ENCODE measurements around the gene USF2. TPM values are rescaled to one million over a fixed set of nuclear protein-coding genes. Genes with fewer than 3 reads are reported as not detected.

Gene USF2
- total and polyA plus RNA-seq, 10 of the 15 experiments (the other 5 are each of a cell fraction or from before 2014, with no cell fraction given), result 0.56 to 157 (median 65.5) TPM

DNA sequence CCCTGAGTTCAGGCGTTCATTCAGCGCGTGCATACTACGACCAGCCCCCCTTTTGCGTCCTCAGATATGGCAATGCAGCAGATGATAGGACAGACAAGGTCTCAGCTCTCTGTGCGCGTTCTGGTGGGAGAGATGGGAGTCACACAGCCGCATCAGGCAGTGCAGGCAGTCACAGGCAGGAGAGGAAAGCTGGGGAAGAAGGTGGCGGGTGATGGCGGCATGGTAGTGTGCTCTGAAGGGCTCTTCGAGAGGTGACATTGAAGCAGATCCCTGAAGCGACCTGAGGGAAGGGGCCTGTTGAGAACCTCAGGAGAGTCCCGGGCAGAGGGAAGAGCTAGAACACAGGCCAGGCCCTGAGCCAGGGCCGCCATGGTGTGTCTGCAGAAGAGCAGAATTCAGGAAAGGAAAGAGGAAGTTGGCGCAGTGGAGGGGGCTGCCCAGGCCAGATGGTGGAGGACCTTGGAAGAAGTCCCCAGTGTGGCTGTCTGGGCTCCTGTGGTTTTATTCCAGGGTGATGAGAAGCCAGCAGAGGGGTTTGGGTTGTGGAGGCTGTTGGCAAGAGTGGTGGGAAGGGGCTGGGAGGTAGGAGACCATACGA, 3.5 kb downstream of the USF2 start (continued):
- TF ChIP-seq NFYB (IDR thresholded peaks at IDR 0.05; ENCODE audit: insufficient read depth, low read depth, low read length) (no peak), YY1 (IDR thresholded peaks at IDR 0.05; ENCODE audit: low read depth, low read length) (peak; percentile 45; the same call in 1 of the 2 replicates), SMAD1 (IDR thresholded peaks at IDR 0.05; ENCODE audit: low read depth, partially characterized antibody) (no peak), HCFC1 (IDR thresholded peaks at IDR 0.05; ENCODE audit: low read length) (no peak), ATF7 (IDR thresholded peaks at IDR 0.05; ENCODE audit: low read depth) (no peak), JUNB (IDR thresholded peaks at IDR 0.05) (no peak), ZNF687 (IDR thresholded peaks at IDR 0.05) (no peak), RAD51 (IDR thresholded peaks at IDR 0.05) (no peak), IKZF1 (conservative IDR thresholded peaks at IDR 0.05) (peak; percentile 53), SIN3A (IDR thresholded peaks at IDR 0.05; ENCODE audit: low read depth, low read length) (no peak), EED (IDR thresholded peaks at IDR 0.05; ENCODE audit: low read depth) (0 out of 2 replicates have a peak, but pooled peaks have one; percentile 42), MTA2 (IDR thresholded peaks at IDR 0.05; ENCODE audit: low read depth) (no peak), RUNX3 (IDR thresholded peaks at IDR 0.05; ENCODE audit: low read length) (peak; percentile 16; the same call in 1 of the 2 replicates), CHD2 (IDR thresholded peaks at IDR 0.05; ENCODE audit: borderline replicate concordance, low read depth, low read length) (no peak), SPI1 (IDR thresholded peaks at IDR 0.05; ENCODE audit: borderline replicate concordance, insufficient read depth, low read depth, low read length) (peak; percentile 67; the same call in 1 of the 2 replicates), CREB1 (IDR thresholded peaks at IDR 0.05; ENCODE audit: low read depth) (no peak)
- TF ChIP-seq, protein P1, sequence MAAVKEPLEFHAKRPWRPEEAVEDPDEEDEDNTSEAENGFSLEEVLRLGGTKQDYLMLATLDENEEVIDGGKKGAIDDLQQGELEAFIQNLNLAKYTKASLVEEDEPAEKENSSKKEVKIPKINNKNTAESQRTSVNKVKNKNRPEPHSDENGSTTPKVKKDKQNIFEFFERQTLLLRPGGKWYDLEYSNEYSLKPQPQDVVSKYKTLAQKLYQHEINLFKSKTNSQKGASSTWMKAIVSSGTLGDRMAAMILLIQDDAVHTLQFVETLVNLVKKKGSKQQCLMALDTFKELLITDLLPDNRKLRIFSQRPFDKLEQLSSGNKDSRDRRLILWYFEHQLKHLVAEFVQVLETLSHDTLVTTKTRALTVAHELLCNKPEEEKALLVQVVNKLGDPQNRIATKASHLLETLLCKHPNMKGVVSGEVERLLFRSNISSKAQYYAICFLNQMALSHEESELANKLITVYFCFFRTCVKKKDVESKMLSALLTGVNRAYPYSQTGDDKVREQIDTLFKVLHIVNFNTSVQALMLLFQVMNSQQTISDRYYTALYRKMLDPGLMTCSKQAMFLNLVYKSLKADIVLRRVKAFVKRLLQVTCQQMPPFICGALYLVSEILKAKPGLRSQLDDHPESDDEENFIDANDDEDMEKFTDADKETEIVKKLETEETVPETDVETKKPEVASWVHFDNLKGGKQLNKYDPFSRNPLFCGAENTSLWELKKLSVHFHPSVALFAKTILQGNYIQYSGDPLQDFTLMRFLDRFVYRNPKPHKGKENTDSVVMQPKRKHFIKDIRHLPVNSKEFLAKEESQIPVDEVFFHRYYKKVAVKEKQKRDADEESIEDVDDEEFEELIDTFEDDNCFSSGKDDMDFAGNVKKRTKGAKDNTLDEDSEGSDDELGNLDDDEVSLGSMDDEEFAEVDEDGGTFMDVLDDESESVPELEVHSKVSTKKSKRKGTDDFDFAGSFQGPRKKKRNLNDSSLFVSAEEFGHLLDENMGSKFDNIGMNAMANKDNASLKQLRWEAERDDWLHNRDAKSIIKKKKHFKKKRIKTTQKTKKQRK (IDR thresholded peaks at IDR 0.05; ENCODE audit: low read depth, low read length), result no peak
- TF ChIP-seq, protein P2, sequence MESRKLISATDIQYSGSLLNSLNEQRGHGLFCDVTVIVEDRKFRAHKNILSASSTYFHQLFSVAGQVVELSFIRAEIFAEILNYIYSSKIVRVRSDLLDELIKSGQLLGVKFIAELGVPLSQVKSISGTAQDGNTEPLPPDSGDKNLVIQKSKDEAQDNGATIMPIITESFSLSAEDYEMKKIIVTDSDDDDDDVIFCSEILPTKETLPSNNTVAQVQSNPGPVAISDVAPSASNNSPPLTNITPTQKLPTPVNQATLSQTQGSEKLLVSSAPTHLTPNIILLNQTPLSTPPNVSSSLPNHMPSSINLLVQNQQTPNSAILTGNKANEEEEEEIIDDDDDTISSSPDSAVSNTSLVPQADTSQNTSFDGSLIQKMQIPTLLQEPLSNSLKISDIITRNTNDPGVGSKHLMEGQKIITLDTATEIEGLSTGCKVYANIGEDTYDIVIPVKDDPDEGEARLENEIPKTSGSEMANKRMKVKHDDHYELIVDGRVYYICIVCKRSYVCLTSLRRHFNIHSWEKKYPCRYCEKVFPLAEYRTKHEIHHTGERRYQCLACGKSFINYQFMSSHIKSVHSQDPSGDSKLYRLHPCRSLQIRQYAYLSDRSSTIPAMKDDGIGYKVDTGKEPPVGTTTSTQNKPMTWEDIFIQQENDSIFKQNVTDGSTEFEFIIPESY (IDR thresholded peaks at IDR 0.05), result 0 out of 2 replicates have a peak, but pooled peaks have one; percentile 57
- TF ChIP-seq, protein P3, sequence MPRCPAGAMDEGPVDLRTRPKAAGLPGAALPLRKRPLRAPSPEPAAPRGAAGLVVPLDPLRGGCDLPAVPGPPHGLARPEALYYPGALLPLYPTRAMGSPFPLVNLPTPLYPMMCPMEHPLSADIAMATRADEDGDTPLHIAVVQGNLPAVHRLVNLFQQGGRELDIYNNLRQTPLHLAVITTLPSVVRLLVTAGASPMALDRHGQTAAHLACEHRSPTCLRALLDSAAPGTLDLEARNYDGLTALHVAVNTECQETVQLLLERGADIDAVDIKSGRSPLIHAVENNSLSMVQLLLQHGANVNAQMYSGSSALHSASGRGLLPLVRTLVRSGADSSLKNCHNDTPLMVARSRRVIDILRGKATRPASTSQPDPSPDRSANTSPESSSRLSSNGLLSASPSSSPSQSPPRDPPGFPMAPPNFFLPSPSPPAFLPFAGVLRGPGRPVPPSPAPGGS (IDR thresholded peaks at IDR 0.05; ENCODE audit: borderline replicate concordance, insufficient read depth, low read depth, low read length, poor library complexity, severe bottlenecking), result no peak
